GOT3 (cell line): ENCODE results near the gene GRK5.
A peak's percentile ranks its signal among the peaks of the same experiment; 100 is the strongest.

Experiments used
- DNase-seq: peaks from one replicate; lab custom pipeline; 2025; ENCODE audit warnings: mixed read lengths; lab: John Stamatoyannopoulos, UW

The GRK5 gene

DNA sequence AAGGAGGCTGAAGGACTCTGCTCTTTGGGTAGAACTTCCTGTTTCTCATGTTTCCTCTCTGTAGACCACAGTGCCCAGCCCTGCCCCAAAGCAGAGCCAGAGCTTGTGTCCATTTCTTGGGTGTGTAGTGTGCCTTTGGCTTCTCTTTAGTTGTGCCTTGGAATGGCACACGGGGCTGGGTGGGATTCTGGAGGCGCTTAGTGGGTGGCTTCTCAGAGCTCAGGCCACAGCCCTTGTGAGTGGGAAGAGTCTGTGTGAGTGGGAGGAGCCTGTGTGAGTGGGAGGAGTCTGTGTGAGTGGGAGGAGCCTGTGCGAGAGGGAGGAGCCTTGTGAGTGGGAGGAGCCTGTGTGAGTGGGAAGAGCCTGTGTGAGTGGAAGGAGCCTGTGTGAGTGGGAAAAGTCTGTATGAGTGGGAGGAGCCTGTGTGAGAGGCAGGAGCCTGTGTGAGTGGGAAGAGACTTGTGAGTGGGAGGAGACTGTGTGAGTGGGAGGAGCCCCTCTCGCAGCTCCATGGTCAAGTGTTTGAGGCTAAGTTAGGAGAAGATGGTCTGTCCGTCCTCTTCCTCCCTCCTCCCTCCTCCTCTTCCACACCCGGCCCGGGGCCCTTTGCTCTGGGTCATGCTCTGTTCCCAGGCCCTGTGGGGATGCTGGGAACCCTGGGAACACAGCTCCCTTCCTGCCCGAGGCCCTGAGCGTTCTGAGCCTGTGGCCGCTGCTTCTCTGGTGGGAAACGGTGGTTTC lies 153.0 kb downstream of the GRK5 start:
- no peak for DNase-seq

DNA sequence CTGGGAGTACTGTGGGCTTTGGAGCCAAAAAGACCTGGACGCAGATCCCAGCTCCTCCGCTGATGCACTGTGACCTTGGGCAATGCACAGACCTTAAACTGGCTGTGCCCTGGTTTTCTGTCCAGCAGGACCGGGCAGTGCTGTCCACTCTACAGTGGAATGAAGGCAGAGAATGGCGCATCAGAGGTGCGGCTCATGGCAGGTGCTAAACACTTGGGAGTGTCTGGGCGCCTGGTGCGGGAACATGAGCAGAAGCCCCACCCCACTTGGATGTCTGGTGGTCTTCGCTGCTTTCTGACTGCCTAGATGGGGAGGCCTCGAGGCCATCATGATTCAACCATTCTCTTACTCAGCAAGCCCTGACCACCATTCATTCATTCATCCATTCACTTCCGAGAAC lies 153.7 kb downstream of the GRK5 start:
- DNase-seq: no peak

DNA sequence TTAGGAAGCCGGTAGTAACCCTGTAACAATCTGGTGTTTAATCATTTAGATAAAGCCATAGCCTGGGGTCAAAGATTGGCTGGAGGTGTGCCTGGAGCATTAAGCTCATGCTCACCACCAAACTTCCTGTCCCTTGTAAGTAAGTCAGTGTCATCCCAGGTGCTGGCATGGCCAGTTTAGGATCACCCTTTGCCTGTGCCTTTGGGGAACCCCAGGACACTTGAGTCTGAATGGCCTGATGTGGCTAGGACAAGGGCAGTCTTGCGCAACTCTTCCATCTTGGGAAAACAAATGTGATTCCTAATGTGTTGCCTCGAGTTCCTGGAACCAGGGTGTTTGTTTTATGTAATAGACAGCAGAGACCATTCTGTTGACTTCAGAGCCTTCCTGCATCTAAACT lies 154.8 kb downstream of the GRK5 start:
- no peak for DNase-seq

DNA sequence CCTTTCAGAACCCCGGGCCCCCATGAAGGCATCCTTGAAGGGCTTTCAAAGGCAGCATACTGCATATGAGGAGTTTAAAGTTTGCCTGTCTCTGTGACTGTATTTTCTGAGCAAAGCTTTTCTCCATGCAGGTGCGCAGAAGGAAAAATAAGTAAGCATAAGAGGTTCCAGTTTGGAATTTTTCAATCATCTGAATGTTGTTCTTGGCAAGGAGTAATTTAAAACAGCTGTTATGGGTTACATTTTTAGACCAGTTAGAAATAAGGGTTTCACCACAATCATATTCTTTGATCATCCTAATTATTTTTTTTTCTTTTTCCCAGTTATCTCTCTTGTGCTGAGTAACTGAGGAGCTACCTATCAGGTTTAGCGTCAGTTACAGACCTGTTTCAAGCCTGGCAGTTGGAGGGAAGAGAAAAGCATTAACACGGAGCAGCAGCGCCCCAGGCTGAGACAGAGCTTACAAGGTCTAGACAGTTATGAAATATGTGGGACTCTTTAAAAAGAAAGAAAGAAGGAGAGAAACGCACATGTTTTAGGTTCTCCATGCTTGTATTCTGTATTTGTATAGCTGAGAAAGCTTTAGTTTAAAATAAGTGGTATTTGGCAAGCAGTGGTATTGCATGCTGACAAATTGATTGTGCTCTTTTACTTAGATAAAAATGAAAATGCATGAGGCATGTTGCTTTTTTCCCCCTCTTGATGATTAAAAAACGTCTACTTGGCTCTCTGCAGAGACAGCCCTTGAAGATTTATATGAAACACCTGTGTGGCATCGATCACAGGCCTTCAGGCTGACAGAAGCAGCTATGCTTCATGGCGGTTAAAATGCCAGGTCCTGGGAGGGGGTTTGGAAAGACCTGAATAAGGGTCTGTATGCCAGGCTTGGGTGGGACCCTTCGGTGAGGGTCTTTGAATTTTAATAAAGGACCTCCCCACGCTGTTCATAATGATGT lies 157.6 kb downstream of the GRK5 start:
- DNase-seq: no peak

DNA sequence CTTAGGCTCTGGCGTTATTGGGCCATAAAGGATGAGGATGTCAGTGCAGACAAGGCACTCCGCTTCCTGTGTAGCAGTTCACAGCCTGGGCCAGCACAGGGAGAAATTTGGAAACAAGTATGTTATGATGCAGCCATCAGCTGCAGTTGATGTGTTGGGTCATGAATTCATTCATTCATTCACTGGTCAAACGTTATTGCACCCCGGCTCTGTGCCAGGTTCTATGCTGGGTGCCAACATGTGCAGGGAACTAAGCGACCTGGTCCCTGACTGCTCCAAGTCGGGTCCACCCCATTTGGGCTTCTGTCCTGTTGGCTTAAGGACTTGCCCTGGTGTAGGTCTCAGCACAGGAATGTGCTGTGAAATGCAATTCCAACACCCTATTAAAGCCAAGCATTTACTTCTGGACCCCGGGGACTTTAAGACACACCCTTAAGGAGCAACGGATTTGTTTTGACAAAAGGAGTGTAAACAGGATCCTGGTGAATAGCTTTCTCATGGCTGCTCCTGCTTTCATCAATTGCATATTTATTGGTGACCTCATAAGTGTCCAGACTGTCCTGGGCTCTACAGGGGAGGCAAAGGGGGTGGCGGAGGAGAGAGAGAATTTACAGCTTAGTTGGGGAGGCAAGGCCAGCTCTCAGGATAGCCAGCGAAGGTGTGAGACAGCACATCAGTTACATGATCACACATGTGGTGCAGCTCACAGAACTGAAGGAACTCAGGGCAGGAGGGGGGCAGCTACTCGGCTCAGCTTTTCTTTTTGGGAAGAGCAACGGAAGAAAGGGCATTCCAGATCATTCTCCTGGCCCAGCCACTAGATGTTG lies 158.6 kb downstream of the GRK5 start:
- DNase-seq: no peak

DNA sequence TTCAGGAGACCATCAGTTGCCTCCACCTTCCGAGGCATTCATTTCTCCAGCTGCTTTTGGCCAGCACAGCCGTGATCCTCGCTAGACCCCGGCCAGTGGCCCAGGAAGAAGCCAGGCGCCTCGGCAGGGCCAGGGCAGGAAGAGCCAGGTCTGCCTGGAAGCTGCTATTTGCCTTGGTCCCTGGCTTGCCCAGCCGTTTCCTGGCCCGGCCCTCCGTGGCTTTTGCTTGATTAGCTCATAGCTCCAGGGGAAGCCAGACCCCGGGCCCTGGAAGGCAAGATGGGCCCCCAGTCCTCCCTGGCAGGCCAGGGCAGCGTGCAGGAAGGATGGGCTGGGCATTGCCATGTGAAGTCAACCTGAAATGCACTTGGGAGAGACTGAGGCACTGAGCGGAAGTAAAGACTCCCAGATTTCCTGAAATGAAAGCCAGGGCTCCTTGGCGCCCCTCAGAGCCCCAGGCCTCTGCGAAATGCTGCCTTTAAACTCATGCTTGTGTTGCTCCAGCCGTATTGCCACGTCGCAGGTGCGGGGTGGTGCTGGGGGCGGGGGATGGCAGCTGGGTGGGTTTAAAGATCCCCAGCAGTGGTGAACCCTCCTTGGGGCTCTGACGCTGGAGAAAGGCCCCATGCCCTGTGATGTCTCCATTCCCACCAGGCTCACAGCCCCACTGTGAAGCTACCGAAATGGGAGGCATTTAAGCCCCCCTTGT lies 160.6 kb downstream of the GRK5 start:
- DNase-seq: no peak

DNA sequence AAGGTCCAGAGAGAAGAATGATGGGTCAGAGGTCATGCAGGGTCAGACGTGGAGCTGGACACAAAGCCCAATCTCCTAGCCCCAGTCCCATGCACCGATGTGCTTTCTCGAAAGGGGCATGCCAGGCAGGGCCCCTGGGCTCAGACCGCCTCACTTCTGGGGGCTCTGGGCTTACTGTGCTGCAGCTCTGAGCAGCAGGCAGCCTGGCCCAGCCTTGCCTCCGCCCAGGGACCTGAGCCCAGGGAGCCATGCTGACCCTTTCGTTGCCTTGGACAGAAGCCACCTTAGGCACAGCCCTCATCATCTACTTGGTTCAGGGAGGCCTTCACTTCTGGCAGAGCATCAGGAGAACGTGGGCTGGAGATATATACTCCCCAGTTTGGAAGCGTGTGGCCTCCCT lies 161.2 kb downstream of the GRK5 start:
- no peak for DNase-seq

DNA sequence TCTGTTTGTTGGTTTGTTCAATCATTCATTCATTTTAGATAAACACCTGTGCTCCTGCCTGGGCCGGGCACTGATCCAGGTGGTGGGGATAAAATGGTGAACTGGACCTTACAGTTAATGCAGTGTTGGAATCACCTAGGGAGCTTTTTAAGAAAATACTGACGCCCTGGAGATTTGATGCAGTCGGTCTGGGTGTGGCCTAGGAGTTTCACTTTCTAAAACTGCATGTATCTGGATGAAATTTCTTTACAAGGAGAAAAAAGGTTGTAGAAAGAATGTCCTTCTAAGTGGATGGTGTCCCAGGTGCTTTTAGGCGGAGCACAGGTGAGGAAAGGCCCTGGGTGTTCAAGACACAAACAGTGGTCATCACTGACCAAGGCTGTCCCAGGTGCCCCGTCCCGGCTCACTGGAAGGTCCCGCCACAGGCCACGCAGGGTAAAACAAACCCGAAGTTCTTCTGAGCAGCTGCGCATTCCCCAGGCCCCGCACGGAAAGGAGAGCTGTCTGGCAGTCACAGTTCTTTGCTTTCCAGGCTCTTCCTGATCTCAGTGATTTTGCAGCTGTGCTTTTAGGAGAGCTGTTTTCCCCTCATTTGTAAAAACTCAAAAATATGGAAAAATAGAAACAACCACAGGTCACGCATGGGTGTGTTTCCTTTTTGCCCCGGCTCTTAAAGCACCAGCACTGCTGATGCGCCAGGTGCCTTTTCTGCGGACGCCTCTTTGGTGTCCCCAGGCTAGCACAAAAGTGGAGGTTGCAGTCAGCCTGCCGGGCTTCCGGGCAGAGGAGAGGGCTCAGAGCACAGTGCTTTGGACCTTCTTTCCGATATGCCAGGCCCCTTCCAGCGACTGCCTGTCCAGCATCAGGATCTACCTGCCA lies 161.9 kb downstream of the GRK5 start:
- DNase-seq: no peak

DNA sequence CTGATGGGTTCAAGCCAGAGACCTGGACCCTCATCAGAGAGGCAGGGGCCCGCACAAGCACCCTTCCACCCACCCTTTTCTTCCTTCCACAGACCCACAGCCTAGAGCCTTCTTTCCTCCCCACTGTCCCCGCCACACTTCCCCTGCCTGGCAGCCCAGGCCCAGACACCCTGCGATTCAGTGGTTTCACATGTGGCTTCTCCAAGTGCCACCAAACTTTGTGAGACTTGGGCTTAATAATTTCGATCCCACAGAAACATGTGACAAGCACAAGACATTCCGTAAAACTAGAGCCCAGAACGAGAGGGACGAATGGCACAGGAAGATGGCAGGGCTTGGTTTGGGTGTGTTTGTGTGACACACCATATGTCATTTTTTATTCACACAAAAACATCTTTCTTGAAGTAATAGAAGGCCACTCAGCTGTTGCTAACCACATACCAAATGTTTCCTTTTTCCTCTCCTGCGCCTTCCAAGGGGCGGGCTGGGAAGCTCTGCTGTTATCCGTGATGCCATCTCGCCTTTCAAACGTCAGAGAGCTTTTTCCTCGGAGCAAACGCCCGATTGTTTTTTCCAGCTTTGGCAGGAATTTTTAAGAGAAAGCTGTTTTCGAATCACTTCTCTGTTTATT lies 162.9 kb downstream of the GRK5 start:
- no peak for DNase-seq

DNA sequence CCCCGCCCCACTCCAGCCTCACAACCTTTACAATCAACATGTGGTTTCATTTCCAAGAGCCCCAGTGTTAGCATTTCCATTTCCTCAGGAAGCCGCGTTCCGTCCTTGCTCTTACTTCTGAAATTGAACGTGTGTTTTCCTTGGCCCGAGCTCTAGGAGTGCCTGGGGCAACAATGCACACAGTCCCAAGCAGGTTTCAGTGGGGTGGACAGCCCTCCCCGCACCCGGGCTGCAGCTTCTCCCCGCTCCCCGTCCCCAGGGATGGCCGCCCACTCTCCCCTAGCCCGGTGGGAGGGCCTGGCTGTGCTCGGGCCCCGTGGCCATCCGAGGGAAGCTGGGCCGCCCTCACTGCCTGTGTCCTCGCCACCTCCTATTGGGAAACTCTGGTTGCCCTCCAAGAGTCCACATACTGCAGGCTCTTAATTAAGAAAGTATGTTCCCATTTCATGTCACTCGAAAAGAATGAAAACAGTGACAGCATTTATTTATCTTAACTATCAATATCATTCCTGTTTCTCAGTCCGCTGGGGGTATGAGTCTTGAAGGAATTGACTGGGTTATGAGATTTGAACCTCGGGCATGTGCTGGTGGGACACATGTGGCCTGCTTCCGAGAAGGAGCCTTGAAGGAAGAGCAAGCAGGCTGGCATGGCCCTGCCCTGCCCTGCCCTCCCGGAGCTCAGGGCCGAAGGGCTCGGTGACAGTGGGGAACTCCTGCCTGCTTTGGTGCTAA lies 163.8 kb downstream of the GRK5 start:
- DNase-seq: peak; percentile 50

DNA sequence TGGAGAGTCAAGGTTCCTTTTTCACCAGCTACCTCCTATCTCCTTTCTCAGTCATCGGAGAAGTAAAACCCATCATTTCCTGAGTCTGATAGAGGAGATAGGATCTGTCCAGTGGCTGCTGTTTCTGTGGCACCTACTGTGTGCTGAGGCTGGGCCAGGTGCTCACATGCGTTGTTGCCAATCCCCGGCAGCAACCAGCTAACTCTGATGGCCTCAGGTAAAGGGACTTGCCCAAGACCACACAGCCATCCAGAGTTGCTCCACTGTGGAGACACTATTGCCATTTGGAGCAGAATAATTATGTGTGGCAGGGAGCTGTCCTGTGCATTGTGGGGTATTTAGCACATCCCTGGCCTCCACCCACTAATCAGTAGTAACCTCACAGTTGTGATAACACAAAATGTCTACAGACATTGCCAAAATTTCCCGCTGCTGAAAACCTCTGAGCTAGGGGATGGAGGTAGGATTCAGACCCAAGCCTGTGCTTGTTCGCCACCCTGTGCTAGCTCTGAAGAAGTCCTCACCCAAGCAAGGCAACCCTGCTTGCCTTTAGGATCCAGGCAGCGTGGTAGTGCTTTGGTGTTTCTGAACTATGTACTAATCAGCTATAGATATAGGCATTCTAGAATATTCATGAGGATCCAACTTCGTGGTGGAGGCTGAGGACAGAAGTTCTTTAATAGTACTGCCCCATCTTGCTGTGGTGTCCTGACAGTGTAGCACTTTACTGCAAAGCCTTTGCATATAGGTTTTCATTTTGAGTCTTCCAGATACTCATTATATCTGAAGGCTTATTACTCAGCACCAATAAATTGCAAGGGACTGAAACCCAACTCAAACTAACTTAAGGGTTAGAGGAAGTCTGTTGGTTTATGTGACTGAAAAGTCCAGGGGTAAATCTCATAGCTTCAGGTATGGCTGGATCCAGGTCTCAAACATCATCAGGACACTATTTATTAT lies 164.6 kb downstream of the GRK5 start:
- no peak for DNase-seq

DNA sequence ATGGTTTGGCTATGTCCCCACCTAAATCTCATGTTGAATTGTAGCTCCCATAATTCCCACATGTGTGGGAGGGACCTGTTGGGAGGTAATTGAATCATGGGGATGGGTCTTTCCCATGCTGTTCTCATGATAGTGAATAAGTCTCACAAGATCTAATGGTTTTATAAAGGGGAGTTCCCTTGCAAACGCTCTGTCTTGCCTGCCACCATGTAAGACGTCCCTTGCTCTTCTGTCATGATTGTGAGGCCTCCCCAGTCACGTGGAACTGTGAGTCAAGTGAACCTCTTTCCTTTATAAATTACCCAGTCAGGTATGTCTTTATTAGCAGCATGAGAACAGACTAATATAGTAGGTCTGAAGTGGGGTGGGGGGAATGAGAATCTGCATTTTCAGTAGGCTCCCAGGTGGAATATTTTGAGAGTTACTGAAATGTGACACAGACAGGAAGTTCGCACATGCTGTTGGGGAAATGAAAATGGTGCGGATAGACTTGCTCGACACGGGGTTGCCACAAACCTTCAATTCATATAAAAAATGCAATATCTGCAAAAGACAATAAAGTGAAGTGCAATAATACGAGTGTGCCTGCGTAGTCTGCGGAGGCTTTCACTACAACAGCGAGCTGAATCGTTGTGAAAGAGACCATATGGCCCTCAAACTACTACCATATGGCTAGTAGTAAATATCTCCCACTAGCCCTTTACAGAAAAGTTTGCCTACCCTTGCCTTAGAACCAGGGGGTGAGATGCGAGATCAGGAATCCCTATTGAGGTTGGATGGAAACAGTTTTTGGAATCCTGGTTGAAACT lies 166.1 kb downstream of the GRK5 start:
- no peak for DNase-seq

DNA sequence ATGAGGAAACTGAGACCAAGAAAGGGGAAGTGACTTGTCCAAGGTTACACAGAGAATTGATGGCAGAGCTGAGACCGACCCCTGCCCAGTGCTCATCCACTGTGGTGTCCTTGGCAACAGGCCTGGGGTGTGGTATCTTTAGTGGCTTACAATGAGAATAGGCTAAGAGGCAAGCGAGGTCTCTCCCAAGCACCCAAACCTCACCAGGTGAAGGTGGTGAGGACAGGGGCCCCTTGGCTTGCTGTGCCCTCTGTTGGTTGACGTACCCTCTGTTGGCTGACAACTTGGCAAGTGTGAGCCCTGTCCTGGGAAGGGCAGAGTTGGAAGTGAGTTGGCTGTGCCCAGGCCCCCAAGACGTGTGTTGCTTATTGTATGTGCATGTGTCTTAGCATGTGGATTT lies 166.9 kb downstream of the GRK5 start:
- DNase-seq: no peak

DNA sequence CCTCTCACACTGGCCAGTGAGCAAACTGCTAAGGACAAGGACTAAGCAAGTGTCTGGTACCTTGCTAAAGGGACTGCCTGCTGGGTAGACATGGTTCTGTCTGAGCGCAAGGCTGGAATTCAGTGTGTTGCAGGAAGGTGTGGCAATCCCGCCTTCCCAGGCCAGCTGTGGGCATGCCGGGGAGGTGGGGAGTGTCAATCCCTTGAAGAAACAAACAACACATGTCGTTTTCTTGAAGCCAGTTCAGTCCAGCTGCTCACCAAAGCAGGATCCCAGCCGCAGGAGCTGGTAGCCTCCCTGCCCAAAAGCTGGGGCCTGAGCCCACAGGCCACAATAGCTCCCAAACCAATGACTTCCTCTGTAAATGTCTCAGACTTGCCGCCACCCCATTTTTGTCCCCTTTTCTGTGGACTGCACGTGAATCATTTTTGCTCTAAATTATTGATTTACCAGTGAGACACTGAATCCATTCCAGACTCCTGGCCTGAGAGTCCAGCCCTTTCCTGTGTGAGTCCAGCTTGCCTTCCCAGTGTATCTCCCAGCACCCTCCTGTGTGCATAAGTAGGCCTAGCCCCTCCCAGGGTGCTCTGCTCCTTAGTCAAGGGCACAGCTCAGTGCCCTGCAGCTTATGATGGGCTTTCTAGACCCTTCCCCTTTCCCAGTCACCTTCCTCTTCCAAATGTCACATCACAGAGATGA lies 168.4 kb downstream of the GRK5 start:
- DNase-seq: no peak

DNA sequence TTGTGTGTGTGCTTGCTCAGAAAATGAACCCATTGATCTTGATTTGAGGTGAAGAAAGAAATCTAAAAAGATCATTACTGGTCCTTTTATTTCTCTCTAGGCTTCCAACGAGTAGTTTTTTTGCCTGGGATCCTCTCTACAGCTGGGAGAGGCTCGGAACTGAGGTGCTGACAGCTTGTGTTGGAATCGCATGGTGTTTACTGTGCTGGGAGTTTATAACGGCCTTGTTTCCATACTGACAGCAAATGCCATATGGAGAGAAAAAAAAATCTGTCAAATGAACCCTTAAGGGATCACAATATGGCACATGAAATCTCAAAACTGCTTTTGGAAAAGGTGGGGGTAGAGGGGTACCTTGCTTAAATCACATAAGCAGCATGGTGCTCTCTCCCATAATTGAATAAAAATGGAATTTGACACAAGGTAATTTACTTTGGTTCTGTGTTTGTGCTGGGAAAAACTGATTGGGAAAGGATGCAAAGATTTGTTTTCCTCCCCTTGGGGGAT lies 170.1 kb downstream of the GRK5 start:
- no peak for DNase-seq

DNA sequence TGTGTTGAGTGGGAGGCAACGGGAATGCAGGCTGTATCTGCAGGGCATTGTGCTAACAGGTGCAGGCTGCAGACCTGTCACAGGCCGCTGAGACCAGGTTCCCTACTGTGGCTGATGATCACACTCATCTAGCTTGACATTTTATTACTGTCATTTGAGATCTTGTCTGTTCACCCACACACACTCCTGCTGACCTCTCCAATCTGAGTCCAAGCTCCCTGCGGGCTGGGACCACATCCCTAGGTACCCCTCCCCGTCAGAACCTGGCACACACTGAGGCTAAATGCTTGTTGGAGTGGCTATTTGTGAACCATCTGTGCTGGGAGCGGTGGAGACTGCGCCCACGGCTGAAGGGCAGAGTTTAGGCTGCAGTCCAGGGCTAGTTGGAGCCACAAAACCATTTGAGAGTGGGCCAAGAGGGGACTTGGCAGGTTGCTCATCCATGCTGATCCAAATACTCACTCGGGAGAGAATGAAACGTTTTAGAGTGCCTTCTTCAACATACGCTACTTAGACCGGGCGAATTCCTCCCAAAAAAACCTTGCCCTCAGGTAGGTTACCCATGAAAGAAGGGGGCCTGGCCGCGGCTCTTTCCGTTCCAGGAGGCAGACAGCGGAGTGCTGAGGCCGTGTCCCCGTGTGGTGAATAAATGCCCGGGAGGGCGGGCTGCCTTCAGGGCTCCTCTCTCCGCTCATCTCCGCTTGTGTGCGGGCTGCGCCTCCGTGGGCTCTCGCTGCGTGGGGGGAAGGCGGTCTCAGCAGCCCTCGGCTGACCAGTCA lies 170.8 kb downstream of the GRK5 start:
- DNase-seq: no peak
